Suprapubic skin (tissue), 3 donors: ENCODE results near the gene COX7B2.

Experiments
- CTCF ChIP-seq, 2 donors: fragments of 200-600 bp in 1 of 2; fragments of 450-650 bp in 1 of 2; sonication (generic) in 1 of 2; IDR thresholded peaks; one replicate each; pipeline ENCODE4 v1.5.1; 2016 to 2019; ENCODE audit warnings: antibody characterized with exemption in 2 of 2, mild to moderate bottlenecking in 1 of 2, moderate library complexity in 1 of 2
- EP300 ChIP-seq: sonication (generic); formaldehyde crosslinking; IDR thresholded peaks from one replicate; pipeline ENCODE4 v1.6.1; 2017; ENCODE audit warnings: antibody characterized with exemption

GRCh38 chr4:46793036-46793435 lies 116.0 kb downstream of the COX7B2 start:
- TF ChIP-seq EP300: no peak
- no peak for TF ChIP-seq CTCF (IDR thresholded peaks at IDR 0.05)
